WTC11 (cell line): ENCODE results near the gene GBF1. TPM values are rescaled to one million over a fixed set of nuclear protein-coding genes. Genes with fewer than 3 reads are reported as not detected.

ENCODE experiments used
- ATAC-seq: fragments of 200-7000 bp; cut with Tn5 transposase; 2 replicates; pipeline ENCODE4 v1.10.0; 2021; ENCODE audit warnings: mild to moderate bottlenecking, moderate library complexity
- CTCF ChIA-PET: fragments of 300-600 bp; sonication (Branson Sonifier 250); formaldehyde crosslinking; loops from one replicate; lab custom pipeline; 2021; ENCODE audit warnings: antibody characterized with exemption; lab: Charles Lee
- POLR2A ChIA-PET: fragments of 350-600 bp; sonication (Branson Sonifier 250); formaldehyde crosslinking; loops from one replicate; lab custom pipeline; 2021; ENCODE audit warnings: antibody characterized with exemption; lab: Charles Lee
- DNase-seq: peaks from one replicate; pipeline ENCODE4 v3.0.0; 2021; ENCODE audit warnings: low spot score
- H3K27ac Mint-ChIP-seq: 2 replicates; pipeline ENCODE4 v1.8.0; 2021; ENCODE audit warnings: mixed read lengths
- H3K27me3 Mint-ChIP-seq: 2 replicates; pipeline ENCODE4 v1.8.0; 2021; ENCODE audit warnings: low read depth, mild to moderate bottlenecking, moderate library complexity, mixed read lengths
- H3K36me3 Mint-ChIP-seq: 2 replicates; pipeline ENCODE4 v1.8.0; 2021; ENCODE audit warnings: mixed read lengths
- H3K4me1 Mint-ChIP-seq: 2 replicates; pipeline ENCODE4 v1.8.0; 2022; ENCODE audit warnings: mixed read lengths
- H3K4me3 Mint-ChIP-seq: 2 replicates; pipeline ENCODE4 v1.8.0; 2021; ENCODE audit warnings: mild to moderate bottlenecking, moderate library complexity, mixed read lengths
- H3K9me3 Mint-ChIP-seq: 2 replicates; pipeline ENCODE4 v1.8.0; 2021; ENCODE audit warnings: mixed read lengths
- ATF1 ChIP-seq: sonication (generic); formaldehyde crosslinking; IDR thresholded peaks from 2 replicates; pipeline ENCODE4 v1.8.1; 2023; ENCODE audit warnings: mild to moderate bottlenecking, moderate library complexity, missing genetic modification reagents
- CREM ChIP-seq: sonication (generic); formaldehyde crosslinking; IDR thresholded peaks from 2 replicates; pipeline ENCODE4 v1.8.1; 2022; ENCODE audit warnings: mild to moderate bottlenecking, missing genetic modification reagents, moderate library complexity
- ESRRA ChIP-seq: sonication (generic); formaldehyde crosslinking; IDR thresholded peaks from 2 replicates; pipeline ENCODE4 v1.8.1; 2022; ENCODE audit warnings: mild to moderate bottlenecking, missing genetic modification reagents, borderline replicate concordance
- FOXP1 ChIP-seq: sonication (generic); formaldehyde crosslinking; IDR thresholded peaks from 2 replicates; pipeline ENCODE4 v1.8.0; 2022; ENCODE audit warnings: missing genetic modification reagents, mild to moderate bottlenecking, moderate library complexity, borderline replicate concordance
- NFYB ChIP-seq: sonication (generic); formaldehyde crosslinking; conservative IDR thresholded peaks from 2 replicates; pipeline ENCODE4 v1.8.0; 2022; ENCODE audit warnings: low read depth, missing genetic modification reagents
- PRRX2 ChIP-seq: fragments of 250-450 bp; sonication (Bioruptor Pico); IDR thresholded peaks from 2 replicates; pipeline ENCODE4 v1.8.0; 2021; ENCODE audit warnings: mild to moderate bottlenecking
- SMAD3 ChIP-seq: sonication (generic); formaldehyde crosslinking; IDR thresholded peaks from 2 replicates; pipeline ENCODE4 v1.8.0; 2022; ENCODE audit warnings: missing genetic modification reagents, mild to moderate bottlenecking, borderline replicate concordance
- SMAD4 ChIP-seq: sonication (generic); formaldehyde crosslinking; IDR thresholded peaks from 2 replicates; pipeline ENCODE4 v1.8.0; 2022; ENCODE audit warnings: mild to moderate bottlenecking, missing genetic modification reagents
- TEAD1 ChIP-seq: sonication (generic); formaldehyde crosslinking; IDR thresholded peaks from 2 replicates; pipeline ENCODE4 v1.8.0; 2022; ENCODE audit warnings: mild to moderate bottlenecking, missing genetic modification reagents
- TP53 ChIP-seq: sonication (generic); formaldehyde crosslinking; IDR thresholded peaks from 2 replicates; pipeline ENCODE4 v1.8.1; 2023; ENCODE audit warnings: mild to moderate bottlenecking, missing genetic modification reagents
- ZNF396 ChIP-seq: fragments of 250-450 bp; sonication (Bioruptor Pico); IDR thresholded peaks from 2 replicates; pipeline ENCODE4 v1.8.0; 2021; ENCODE audit warnings: mild to moderate bottlenecking, moderate library complexity, borderline replicate concordance
- ZNF416 ChIP-seq: fragments of 250-450 bp; sonication (Bioruptor Pico); IDR thresholded peaks from 2 replicates; pipeline ENCODE4 v1.9.0; 2021; ENCODE audit warnings: mild to moderate bottlenecking, inconsistent platforms
- ZNF671 ChIP-seq: fragments of 250-450 bp; sonication (Bioruptor Pico); IDR thresholded peaks from 2 replicates; pipeline ENCODE4 v1.8.0; 2021; ENCODE audit warnings: mild to moderate bottlenecking
- total RNA-seq: library from RNA; stranded (reverse); gene quantifications from 3 replicates; pipeline ENCODE4 v1.2.3, GENCODE V29; 2021
- TF ChIP-seq, protein P1 (sequence below): sonication (generic); formaldehyde crosslinking; IDR thresholded peaks from 2 replicates; pipeline ENCODE4 v1.8.1; 2023; ENCODE audit warnings: mild to moderate bottlenecking, moderate library complexity, missing genetic modification reagents
- TF ChIP-seq, protein P2 (sequence below): sonication (generic); formaldehyde crosslinking; IDR thresholded peaks from 2 replicates; pipeline ENCODE4 v1.8.1; 2022; ENCODE audit warnings: missing genetic modification reagents, borderline replicate concordance
- TF ChIP-seq, protein P3 (sequence below): sonication (generic); formaldehyde crosslinking; conservative IDR thresholded peaks from 2 replicates; pipeline ENCODE4 v1.8.1; 2023; ENCODE audit warnings: mild to moderate bottlenecking, low read depth, missing genetic modification reagents, moderate library complexity
- TF ChIP-seq, protein P4 (sequence below): fragments of 250-450 bp; sonication (Bioruptor Pico); IDR thresholded peaks from 2 replicates; pipeline ENCODE4 v1.9.0; 2021; ENCODE audit warnings: mild to moderate bottlenecking
- TF ChIP-seq, protein P5 (sequence below): sonication (generic); formaldehyde crosslinking; IDR thresholded peaks from 2 replicates; pipeline ENCODE4 v1.8.0; 2023; ENCODE audit warnings: mild to moderate bottlenecking, missing genetic modification reagents
- TF ChIP-seq, protein P6 (sequence below): sonication (generic); formaldehyde crosslinking; IDR thresholded peaks from 2 replicates; pipeline ENCODE4 v1.8.0; 2022; ENCODE audit warnings: mild to moderate bottlenecking, missing genetic modification reagents
- TF ChIP-seq, protein P7 (sequence below): fragments of 250-450 bp; sonication (Bioruptor Pico); IDR thresholded peaks from 2 replicates; pipeline ENCODE4 v1.9.0; 2021; ENCODE audit warnings: moderate library complexity, mild to moderate bottlenecking, inconsistent platforms, borderline replicate concordance

GBF1 gene
- total RNA-seq, 1 experiment from 2014 or later: 32.4 TPM

DNA sequence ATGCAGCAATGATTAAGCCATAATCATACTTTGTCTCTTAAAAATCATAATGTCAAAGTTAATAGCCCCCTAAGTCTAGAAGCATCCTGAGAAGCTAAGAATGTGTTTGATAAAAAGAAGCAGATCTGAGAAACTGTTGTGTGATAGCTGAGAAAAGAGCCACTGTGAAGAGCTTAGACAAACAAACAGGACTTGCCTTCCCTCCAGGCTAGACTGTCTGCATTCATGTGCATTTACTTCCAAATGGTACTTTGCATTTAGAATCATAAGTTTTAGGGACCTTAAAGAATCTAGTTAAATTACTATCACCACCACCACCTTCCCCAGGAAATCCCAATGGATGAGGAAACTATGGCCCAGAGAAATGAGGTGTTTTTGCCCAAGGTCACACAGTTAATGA is 87.4 kb downstream of the GBF1 start (continued):
- TF ChIP-seq ESRRA (no peak), TEAD1 (CRISPR knock-in tag) (no peak), ZNF416 (CRISPR knock-in tag) (no peak), CREM (CRISPR knock-in tag) (no peak), SMAD4 (no peak)
- TF ChIP-seq, protein P1, sequence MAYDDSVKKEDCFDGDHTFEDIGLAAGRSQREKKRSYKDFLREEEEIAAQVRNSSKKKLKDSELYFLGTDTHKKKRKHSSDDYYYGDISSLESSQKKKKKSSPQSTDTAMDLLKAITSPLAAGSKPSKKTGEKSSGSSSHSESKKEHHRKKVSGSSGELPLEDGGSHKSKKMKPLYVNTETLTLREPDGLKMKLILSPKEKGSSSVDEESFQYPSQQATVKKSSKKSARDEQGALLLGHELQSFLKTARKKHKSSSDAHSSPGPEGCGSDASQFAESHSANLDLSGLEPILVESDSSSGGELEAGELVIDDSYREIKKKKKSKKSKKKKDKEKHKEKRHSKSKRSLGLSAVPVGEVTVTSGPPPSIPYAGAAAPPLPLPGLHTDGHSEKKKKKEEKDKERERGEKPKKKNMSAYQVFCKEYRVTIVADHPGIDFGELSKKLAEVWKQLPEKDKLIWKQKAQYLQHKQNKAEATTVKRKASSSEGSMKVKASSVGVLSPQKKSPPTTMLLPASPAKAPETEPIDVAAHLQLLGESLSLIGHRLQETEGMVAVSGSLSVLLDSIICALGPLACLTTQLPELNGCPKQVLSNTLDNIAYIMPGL (CRISPR knock-in tag): no peak
- TF ChIP-seq, protein P2, sequence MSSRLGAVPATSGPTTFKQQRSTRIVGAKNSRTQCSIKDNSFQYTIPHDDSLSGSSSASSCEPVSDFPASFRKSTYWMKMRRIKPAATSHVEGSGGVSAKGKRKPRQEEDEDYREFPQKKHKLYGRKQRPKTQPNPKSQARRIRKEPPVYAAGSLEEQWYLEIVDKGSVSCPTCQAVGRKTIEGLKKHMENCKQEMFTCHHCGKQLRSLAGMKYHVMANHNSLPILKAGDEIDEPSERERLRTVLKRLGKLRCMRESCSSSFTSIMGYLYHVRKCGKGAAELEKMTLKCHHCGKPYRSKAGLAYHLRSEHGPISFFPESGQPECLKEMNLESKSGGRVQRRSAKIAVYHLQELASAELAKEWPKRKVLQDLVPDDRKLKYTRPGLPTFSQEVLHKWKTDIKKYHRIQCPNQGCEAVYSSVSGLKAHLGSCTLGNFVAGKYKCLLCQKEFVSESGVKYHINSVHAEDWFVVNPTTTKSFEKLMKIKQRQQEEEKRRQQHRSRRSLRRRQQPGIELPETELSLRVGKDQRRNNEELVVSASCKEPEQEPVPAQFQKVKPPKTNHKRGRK: no peak

DNA sequence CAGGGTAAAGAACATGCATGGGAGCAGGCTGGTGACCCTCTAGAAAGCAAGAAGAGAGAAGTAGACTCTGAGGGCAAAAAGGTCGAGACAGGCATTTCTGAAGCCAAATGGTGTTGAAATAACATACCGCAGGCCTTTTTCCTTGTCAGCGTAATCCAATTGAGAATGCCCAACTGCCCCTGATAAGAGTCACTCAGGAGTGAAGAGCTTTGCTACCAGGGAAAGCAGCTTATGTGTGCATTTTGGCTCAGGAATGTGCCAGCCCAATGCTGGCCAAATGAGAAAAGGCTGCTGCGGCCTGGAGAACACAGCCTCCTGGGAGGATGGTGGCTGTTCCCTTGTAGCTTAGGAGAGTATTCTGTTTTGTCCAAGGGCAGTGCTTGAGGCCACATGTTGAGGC is 88.8 kb downstream of the GBF1 start:
- Mint-ChIP-seq H3K36me3 (peaks cover 1% of the 10 kb centered on the region; the same call in 1 of the 2 replicates), H3K27me3 (peaks cover 30% of the 10 kb centered on the region), H3K4me3 (no peak overlapping the region), H3K9me3 (peaks cover 2% of the 10 kb centered on the region), H3K4me1 (no peaks in the 10 kb centered on the region)
- CTCF ChIA-PET: interaction anchor here (0.6 to 3.4 kb wide), 5 partner anchors 13 to 103 kb away, joined by 3 to 27 read pairs (median 6); no protein-coding TSS in a partner anchor
- ATAC-seq (no peak), DNase-seq (no peak)
- POLR2A ChIA-PET: no interaction called here
- TF ChIP-seq TEAD1 (CRISPR knock-in tag) (no peak), PRRX2 (CRISPR knock-in tag) (no peak), SMAD3 (CRISPR knock-in tag) (no peak), TP53 (no peak), ZNF416 (CRISPR knock-in tag) (no peak), ATF1 (CRISPR knock-in tag) (no peak), FOXP1 (CRISPR knock-in tag) (no peak), CREM (CRISPR knock-in tag) (no peak), NFYB (no peak), ZNF671 (CRISPR knock-in tag) (no peak), ZNF396 (CRISPR knock-in tag) (no peak)
- TF ChIP-seq, protein P3, sequence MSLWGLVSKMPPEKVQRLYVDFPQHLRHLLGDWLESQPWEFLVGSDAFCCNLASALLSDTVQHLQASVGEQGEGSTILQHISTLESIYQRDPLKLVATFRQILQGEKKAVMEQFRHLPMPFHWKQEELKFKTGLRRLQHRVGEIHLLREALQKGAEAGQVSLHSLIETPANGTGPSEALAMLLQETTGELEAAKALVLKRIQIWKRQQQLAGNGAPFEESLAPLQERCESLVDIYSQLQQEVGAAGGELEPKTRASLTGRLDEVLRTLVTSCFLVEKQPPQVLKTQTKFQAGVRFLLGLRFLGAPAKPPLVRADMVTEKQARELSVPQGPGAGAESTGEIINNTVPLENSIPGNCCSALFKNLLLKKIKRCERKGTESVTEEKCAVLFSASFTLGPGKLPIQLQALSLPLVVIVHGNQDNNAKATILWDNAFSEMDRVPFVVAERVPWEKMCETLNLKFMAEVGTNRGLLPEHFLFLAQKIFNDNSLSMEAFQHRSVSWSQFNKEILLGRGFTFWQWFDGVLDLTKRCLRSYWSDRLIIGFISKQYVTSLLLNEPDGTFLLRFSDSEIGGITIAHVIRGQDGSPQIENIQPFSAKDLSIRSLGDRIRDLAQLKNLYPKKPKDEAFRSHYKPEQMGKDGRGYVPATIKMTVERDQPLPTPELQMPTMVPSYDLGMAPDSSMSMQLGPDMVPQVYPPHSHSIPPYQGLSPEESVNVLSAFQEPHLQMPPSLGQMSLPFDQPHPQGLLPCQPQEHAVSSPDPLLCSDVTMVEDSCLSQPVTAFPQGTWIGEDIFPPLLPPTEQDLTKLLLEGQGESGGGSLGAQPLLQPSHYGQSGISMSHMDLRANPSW: no peak
- TF ChIP-seq, protein P4, sequence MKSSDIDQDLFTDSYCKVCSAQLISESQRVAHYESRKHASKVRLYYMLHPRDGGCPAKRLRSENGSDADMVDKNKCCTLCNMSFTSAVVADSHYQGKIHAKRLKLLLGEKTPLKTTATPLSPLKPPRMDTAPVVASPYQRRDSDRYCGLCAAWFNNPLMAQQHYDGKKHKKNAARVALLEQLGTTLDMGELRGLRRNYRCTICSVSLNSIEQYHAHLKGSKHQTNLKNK (CRISPR knock-in tag): no peak
- TF ChIP-seq, protein P5, sequence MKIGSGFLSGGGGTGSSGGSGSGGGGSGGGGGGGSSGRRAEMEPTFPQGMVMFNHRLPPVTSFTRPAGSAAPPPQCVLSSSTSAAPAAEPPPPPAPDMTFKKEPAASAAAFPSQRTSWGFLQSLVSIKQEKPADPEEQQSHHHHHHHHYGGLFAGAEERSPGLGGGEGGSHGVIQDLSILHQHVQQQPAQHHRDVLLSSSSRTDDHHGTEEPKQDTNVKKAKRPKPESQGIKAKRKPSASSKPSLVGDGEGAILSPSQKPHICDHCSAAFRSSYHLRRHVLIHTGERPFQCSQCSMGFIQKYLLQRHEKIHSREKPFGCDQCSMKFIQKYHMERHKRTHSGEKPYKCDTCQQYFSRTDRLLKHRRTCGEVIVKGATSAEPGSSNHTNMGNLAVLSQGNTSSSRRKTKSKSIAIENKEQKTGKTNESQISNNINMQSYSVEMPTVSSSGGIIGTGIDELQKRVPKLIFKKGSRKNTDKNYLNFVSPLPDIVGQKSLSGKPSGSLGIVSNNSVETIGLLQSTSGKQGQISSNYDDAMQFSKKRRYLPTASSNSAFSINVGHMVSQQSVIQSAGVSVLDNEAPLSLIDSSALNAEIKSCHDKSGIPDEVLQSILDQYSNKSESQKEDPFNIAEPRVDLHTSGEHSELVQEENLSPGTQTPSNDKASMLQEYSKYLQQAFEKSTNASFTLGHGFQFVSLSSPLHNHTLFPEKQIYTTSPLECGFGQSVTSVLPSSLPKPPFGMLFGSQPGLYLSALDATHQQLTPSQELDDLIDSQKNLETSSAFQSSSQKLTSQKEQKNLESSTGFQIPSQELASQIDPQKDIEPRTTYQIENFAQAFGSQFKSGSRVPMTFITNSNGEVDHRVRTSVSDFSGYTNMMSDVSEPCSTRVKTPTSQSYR (CRISPR knock-in tag): no peak
- TF ChIP-seq, protein P6, sequence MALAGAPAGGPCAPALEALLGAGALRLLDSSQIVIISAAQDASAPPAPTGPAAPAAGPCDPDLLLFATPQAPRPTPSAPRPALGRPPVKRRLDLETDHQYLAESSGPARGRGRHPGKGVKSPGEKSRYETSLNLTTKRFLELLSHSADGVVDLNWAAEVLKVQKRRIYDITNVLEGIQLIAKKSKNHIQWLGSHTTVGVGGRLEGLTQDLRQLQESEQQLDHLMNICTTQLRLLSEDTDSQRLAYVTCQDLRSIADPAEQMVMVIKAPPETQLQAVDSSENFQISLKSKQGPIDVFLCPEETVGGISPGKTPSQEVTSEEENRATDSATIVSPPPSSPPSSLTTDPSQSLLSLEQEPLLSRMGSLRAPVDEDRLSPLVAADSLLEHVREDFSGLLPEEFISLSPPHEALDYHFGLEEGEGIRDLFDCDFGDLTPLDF (CRISPR knock-in tag): no peak
- TF ChIP-seq, protein P7, sequence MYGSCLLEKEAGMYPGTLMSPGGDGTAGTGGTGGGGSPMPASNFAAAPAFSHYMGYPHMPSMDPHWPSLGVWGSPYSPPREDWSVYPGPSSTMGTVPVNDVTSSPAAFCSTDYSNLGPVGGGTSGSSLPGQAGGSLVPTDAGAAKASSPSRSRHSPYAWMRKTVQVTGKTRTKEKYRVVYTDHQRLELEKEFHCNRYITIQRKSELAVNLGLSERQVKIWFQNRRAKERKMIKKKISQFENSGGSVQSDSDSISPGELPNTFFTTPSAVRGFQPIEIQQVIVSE: no peak
- TF ChIP-seq, all 79 proteins: peak for 0
- no peak overlapping the region for H3K27ac Mint-ChIP-seq
